LNCaP clone FGC (cell line): ENCODE measurements around the gene LRP5.

Experiments used
- DNase-seq: peaks from one replicate; pipeline ENCODE4 v3.0.0-alpha.2; 2011; ENCODE audit warnings: low read depth
- H3K4me3 ChIP-seq: 2 replicates; pipeline ENCODE4 v1.5.1; 2011; ENCODE audit warnings: mild to moderate bottlenecking, low read depth, low read length, control low read depth
- TF ChIP-seq, protein P1 (sequence below): IDR thresholded peaks from 2 replicates; pipeline ENCODE4 v1.5.1; 2012; ENCODE audit warnings: mild to moderate bottlenecking; ENCODE audit not compliant: control insufficient read depth, insufficient read depth; ENCODE audit errors: extremely low read depth

LRP5 gene

DNA sequence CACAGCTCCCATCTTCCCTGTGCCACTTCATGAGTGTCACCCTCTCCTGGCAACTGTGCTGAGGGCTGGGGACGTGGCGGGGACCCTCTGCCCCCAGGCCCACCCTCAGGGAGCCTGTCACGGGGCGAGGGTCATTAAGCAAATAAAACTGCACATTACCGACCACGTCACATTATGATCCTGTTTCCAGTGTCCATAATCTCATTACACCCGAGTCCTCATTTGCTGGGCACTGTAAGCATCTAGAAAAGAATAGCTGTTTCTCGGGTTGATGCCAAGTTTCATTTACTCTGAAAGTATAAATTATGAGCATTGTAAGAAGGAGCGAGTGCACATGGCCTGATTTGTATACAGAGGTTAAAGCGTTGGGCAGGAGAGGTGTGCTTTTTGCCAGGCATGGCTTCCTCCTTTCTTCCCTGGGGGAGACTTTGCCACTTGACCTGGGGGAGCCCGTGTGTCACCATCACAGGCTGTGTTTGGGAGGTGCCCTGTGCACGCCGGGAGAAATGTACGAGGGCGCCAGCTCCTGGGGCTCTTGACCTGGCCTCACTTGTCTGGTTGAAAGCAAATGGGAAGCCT lies 50.5 kb downstream of the LRP5 start:
- no peak for DNase-seq
- no peak overlapping the region for H3K4me3 ChIP-seq
- TF ChIP-seq, protein P1, sequence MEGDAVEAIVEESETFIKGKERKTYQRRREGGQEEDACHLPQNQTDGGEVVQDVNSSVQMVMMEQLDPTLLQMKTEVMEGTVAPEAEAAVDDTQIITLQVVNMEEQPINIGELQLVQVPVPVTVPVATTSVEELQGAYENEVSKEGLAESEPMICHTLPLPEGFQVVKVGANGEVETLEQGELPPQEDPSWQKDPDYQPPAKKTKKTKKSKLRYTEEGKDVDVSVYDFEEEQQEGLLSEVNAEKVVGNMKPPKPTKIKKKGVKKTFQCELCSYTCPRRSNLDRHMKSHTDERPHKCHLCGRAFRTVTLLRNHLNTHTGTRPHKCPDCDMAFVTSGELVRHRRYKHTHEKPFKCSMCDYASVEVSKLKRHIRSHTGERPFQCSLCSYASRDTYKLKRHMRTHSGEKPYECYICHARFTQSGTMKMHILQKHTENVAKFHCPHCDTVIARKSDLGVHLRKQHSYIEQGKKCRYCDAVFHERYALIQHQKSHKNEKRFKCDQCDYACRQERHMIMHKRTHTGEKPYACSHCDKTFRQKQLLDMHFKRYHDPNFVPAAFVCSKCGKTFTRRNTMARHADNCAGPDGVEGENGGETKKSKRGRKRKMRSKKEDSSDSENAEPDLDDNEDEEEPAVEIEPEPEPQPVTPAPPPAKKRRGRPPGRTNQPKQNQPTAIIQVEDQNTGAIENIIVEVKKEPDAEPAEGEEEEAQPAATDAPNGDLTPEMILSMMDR: no peak

DNA sequence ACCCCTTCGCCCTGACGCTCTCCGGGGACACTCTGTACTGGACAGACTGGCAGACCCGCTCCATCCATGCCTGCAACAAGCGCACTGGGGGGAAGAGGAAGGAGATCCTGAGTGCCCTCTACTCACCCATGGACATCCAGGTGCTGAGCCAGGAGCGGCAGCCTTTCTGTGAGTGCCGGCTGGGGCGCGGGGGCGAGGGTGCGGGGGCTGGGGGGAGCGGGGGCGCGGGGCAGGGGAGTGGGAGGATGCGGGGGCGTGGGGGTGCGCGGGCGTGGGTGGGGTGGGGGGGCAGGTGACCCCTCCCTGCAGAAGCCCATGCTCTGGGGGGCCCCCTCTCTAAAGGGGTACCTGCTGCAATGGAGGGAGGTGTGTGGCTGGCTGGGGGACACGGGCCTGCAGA lies 51.4 kb downstream of the LRP5 start:
- TF ChIP-seq, protein P1: no peak
- H3K4me3 ChIP-seq: no peak overlapping the region
- no peak for DNase-seq

DNA sequence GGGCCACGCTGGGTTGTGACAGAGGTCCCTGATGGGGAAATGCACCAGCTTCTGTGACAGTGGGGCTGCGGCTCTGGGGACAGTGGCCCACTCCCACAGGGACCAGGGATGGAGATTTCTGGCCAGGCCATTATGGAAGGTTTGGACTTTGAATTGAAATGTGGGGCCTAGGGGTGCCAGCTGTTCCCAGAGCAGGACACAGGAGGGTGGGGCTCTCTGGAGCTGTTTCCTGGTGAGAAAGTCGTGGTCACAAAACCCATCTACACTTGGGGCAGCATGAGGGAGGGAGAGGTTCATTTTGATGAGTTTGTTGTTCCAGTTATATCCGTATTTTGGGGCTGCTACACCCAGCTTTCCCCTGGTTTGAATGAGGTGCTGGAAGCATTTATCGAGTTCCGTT lies 52.2 kb downstream of the LRP5 start:
- no peak for DNase-seq
- TF ChIP-seq, protein P1: no peak
- no peak overlapping the region for H3K4me3 ChIP-seq

DNA sequence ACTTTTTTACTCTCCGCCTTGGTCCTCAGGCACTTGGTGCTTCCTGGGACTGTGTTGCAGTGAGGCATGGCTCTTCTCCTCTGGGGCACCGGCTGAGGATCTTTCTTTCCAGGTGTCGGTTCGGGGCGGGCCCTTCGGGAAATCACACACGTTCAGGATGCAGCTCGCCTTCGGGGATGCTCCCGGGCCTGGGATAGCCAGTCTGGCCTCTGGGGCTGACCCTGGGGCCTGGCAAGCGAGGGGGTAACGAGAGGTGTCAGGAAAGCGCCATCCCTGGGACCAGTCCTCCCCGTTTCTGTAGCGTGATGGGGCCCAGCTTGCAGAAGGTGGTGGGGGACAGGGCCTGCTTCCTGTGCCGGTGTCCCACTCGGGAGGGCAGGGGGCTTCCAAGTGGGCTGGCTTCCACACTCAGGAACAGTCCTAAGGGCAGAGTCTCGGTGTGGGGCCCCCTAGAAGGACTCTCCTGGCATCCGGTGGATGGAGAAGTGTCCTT lies 53.6 kb downstream of the LRP5 start:
- no peak for DNase-seq

DNA sequence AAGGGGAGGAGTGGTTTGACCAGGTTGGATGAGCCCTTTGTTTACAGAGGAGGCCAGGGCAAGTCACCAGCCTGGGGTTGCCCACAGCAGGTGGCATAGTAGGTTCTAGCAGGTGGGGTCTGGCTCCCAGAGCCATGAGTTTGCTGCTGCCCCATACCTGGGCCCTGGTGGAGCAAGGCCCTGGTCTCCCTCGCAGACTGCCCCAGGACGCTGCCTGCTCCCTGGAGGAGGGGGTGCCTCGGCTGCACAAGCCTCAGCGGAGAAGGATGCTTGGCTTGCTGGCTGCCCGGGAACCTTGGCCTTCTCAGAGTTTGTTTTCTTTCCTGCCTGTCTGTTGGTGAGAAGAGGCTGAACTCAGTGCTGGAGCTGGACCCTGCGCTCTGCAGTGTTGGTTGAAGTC lies 54.9 kb downstream of the LRP5 start:
- DNase-seq: no peak
- H3K4me3 ChIP-seq: no peak overlapping the region
- TF ChIP-seq, protein P1: no peak

More for the DNA sequence above, 53.6 kb downstream of the LRP5 start:
- no peak overlapping the region for H3K4me3 ChIP-seq
- TF ChIP-seq, protein P1: no peak

DNA sequence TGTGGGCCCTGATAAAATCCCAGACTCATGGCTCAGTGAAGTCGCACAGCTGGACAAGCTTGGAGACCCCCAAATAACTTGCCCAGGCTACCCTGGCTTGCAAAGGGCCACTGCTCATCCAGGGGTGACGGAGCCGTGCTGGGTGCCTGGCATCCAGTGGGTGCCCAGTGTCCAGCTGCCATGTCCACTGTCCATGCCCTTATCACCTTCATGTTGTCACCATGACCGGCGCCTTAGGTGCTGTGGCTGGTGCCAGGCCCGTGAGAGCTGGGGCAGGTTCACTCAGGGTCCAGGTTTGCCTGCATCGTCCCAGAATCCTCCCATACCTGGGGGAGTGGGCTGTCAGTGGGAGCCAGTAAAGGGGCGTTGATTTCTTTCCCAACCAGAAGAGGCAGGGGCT lies 57.4 kb downstream of the LRP5 start:
- TF ChIP-seq, protein P1: no peak

More for the DNA sequence above, 57.4 kb downstream of the LRP5 start:
- no peak overlapping the region for H3K4me3 ChIP-seq
- DNase-seq: no peak
